ENCODE results near the gene MYO16.

MYO16 gene

GRCh38 chr13:108667205-108667604 lies 37.8 kb downstream of the MYO16 start:
- no peak for DNase-seq

- no peak for DNase-seq
Measured at GRCh38 chr13:108669381-108669780, 40.0 kb downstream of the MYO16 start.

GRCh38 chr13:108674346-108674745 lies 44.9 kb downstream of the MYO16 start:
- DNase-seq = no peak

- DNase-seq = no peak
Measured at GRCh38 chr13:108674771-108675170, 45.4 kb downstream of the MYO16 start.

- no peak for DNase-seq
Measured at GRCh38 chr13:108676620-108677019, 47.2 kb downstream of the MYO16 start.

GRCh38 chr13:108677806-108678205 lies 48.4 kb downstream of the MYO16 start:
- DNase-seq = no peak

GRCh38 chr13:108680011-108680410 lies 50.6 kb downstream of the MYO16 start:
- no peak for DNase-seq

- DNase-seq = no peak
Measured at GRCh38 chr13:108681986-108682575, 52.7 kb downstream of the MYO16 start.

GRCh38 chr13:108682714-108683113 lies 53.3 kb downstream of the MYO16 start:
- DNase-seq = no peak

- DNase-seq = no peak
Measured at GRCh38 chr13:108686027-108686426, 56.6 kb downstream of the MYO16 start.

- no peak for DNase-seq
Measured at GRCh38 chr13:108690726-108691125, 61.3 kb downstream of the MYO16 start.

- DNase-seq = no peak
Measured at GRCh38 chr13:108700422-108701170, 71.2 kb downstream of the MYO16 start.

GRCh38 chr13:108702171-108702570 lies 72.8 kb downstream of the MYO16 start:
- no peak for DNase-seq

- DNase-seq = no peak
Measured at GRCh38 chr13:108705031-108705430, 75.6 kb downstream of the MYO16 start.

GRCh38 chr13:108707584-108707983 lies 78.2 kb downstream of the MYO16 start:
- DNase-seq = no peak

GRCh38 chr13:108708921-108709320 lies 79.5 kb downstream of the MYO16 start:
- DNase-seq = no peak

GRCh38 chr13:108711386-108711785 lies 82.0 kb downstream of the MYO16 start:
- no peak for DNase-seq

- DNase-seq = no peak
Measured at GRCh38 chr13:108725471-108725870, 96.1 kb downstream of the MYO16 start.

- no peak for DNase-seq
Measured at GRCh38 chr13:108728370-108728769, 99.0 kb downstream of the MYO16 start.

GRCh38 chr13:108733022-108733560 lies 103.7 kb downstream of the MYO16 start:
- no peak for DNase-seq

- no peak for DNase-seq
Measured at GRCh38 chr13:108734676-108735075, 105.3 kb downstream of the MYO16 start.

- DNase-seq = no peak
Measured at GRCh38 chr13:108741930-108742329, 112.5 kb downstream of the MYO16 start.

GRCh38 chr13:108742701-108743451 lies 113.5 kb downstream of the MYO16 start:
- DNase-seq = no peak

- no peak for DNase-seq
Measured at GRCh38 chr13:108743522-108743921, 114.1 kb downstream of the MYO16 start.

All from KG1 (cell line).